ENCODE measurements around the gene KRT85.

The KRT85 gene

GRCh38 chr12:52405922-52406385 is 38.7 kb upstream of the KRT85 start, which contains the start of gene KRT82:
Gene KRT82 (minus strand): TSS chr12:52406335. CDS start chr12:52406277, 58 bp downstream.
- Histone ChIP-seq H3K4me1 (ENCODE audit: control insufficient read depth in 5 of 5, insufficient read depth in 5 of 5, low read length in 5 of 5) (no peaks in the 10 kb centered on the region), H3K27me3 (ENCODE audit: control insufficient read depth in 5 of 5, insufficient read depth in 4 of 5, low read length in 5 of 5) (peaks cover 0 to 5% (median 0%) of the 10 kb centered on the region in 5 donors), H3K36me3 (ENCODE audit: control insufficient read depth in 5 of 5, insufficient read depth in 5 of 5, low read length in 5 of 5) (no peaks in the 10 kb centered on the region), H3K9me3 (ENCODE audit: control insufficient read depth in 5 of 5, low read length in 5 of 5) (no peaks in the 10 kb centered on the region), H3K27ac (ENCODE audit: low read depth, low read length) (no peak within 1 kb of the TSS), H3K9ac (ENCODE audit: low read length in 5 of 5) (no peak within 1 kb of the TSS), H3K4me3 (ENCODE audit: low read depth in 1 of 5, low read length in 5 of 5) (no peak within 1 kb of the TSS)

GRCh38 chr12:52404951-52405350 is 37.7 kb upstream of the KRT85 start:
- Histone ChIP-seq H3K36me3 (ENCODE audit: control insufficient read depth in 5 of 5, insufficient read depth in 5 of 5, low read length in 5 of 5) (no peaks in the 10 kb centered on the region), H3K9ac (ENCODE audit: low read length in 5 of 5) (no peak overlapping the region), H3K27me3 (ENCODE audit: control insufficient read depth in 5 of 5, insufficient read depth in 4 of 5, low read length in 5 of 5) (peaks cover 0 to 6% (median 4%) of the 10 kb centered on the region in 5 donors), H3K4me1 (ENCODE audit: control insufficient read depth in 5 of 5, insufficient read depth in 5 of 5, low read length in 5 of 5) (no peaks in the 10 kb centered on the region), H3K9me3 (ENCODE audit: control insufficient read depth in 5 of 5, low read length in 5 of 5) (no peaks in the 10 kb centered on the region), H3K27ac (ENCODE audit: low read depth, low read length) (no peak overlapping the region), H3K4me3 (ENCODE audit: low read depth in 1 of 5, low read length in 5 of 5) (no peak overlapping the region)

- Histone ChIP-seq H3K9me3 (ENCODE audit: control insufficient read depth in 5 of 5, low read length in 5 of 5) (no peaks in the 10 kb centered on the region), H3K27me3 (ENCODE audit: control insufficient read depth in 5 of 5, insufficient read depth in 4 of 5, low read length in 5 of 5) (peaks cover 0 to 13% (median 4%) of the 10 kb centered on the region in 5 donors), H3K36me3 (ENCODE audit: control insufficient read depth in 5 of 5, insufficient read depth in 5 of 5, low read length in 5 of 5) (no peaks in the 10 kb centered on the region), H3K27ac (ENCODE audit: low read depth, low read length) (no peak overlapping the region), H3K9ac (ENCODE audit: low read length in 5 of 5) (no peak overlapping the region), H3K4me3 (ENCODE audit: low read depth in 1 of 5, low read length in 5 of 5) (no peak overlapping the region), H3K4me1 (ENCODE audit: control insufficient read depth in 5 of 5, insufficient read depth in 5 of 5, low read length in 5 of 5) (no peaks in the 10 kb centered on the region)
Measured at GRCh38 chr12:52403561-52403960, 36.3 kb upstream of the KRT85 start.

GRCh38 chr12:52402873-52403540 is 35.7 kb upstream of the KRT85 start:
- Histone ChIP-seq H3K27ac (ENCODE audit: low read depth, low read length) (no peak overlapping the region), H3K9me3 (ENCODE audit: control insufficient read depth in 5 of 5, low read length in 5 of 5) (no peaks in the 10 kb centered on the region), H3K4me3 (ENCODE audit: low read depth in 1 of 5, low read length in 5 of 5) (no peak overlapping the region), H3K9ac (ENCODE audit: low read length in 5 of 5) (no peak overlapping the region), H3K4me1 (ENCODE audit: control insufficient read depth in 5 of 5, insufficient read depth in 5 of 5, low read length in 5 of 5) (no peaks in the 10 kb centered on the region), H3K27me3 (ENCODE audit: control insufficient read depth in 5 of 5, insufficient read depth in 4 of 5, low read length in 5 of 5) (peaks cover 0 to 12% (median 4%) of the 10 kb centered on the region in 5 donors), H3K36me3 (ENCODE audit: control insufficient read depth in 5 of 5, insufficient read depth in 5 of 5, low read length in 5 of 5) (no peaks in the 10 kb centered on the region)

- no peak overlapping the region for H3K4me3 ChIP-seq (ENCODE audit: low read depth in 1 of 5, low read length in 5 of 5)
- H3K27ac ChIP-seq (ENCODE audit: low read depth, low read length), result no peak overlapping the region
- no peaks in the 10 kb centered on the region for H3K9me3 ChIP-seq (ENCODE audit: control insufficient read depth in 5 of 5, low read length in 5 of 5)
- no peak overlapping the region for H3K9ac ChIP-seq (ENCODE audit: low read length in 5 of 5)
- H3K27me3 ChIP-seq (ENCODE audit: control insufficient read depth in 5 of 5, insufficient read depth in 4 of 5, low read length in 5 of 5), result peaks cover 0 to 15% (median 4%) of the 10 kb centered on the region in 5 donors
- H3K4me1 ChIP-seq (ENCODE audit: control insufficient read depth in 5 of 5, insufficient read depth in 5 of 5, low read length in 5 of 5), result no peaks in the 10 kb centered on the region
- no peaks in the 10 kb centered on the region for H3K36me3 ChIP-seq (ENCODE audit: control insufficient read depth in 5 of 5, insufficient read depth in 5 of 5, low read length in 5 of 5)
Measured at GRCh38 chr12:52402377-52402776, 35.1 kb upstream of the KRT85 start.

GRCh38 chr12:52401926-52402325 is 34.6 kb upstream of the KRT85 start:
- no peak overlapping the region for H3K4me3 ChIP-seq (ENCODE audit: low read depth in 1 of 5, low read length in 5 of 5)
- no peaks in the 10 kb centered on the region for H3K36me3 ChIP-seq (ENCODE audit: control insufficient read depth in 5 of 5, insufficient read depth in 5 of 5, low read length in 5 of 5)
- H3K4me1 ChIP-seq (ENCODE audit: control insufficient read depth in 5 of 5, insufficient read depth in 5 of 5, low read length in 5 of 5), result no peaks in the 10 kb centered on the region
- no peak overlapping the region for H3K9ac ChIP-seq (ENCODE audit: low read length in 5 of 5)
- peaks cover 0 to 18% (median 4%) of the 10 kb centered on the region in 5 donors for H3K27me3 ChIP-seq (ENCODE audit: control insufficient read depth in 5 of 5, insufficient read depth in 4 of 5, low read length in 5 of 5)
- H3K9me3 ChIP-seq (ENCODE audit: control insufficient read depth in 5 of 5, low read length in 5 of 5), result no peaks in the 10 kb centered on the region
- H3K27ac ChIP-seq (ENCODE audit: low read depth, low read length), result no peak overlapping the region

GRCh38 chr12:52401526-52401925 is 34.2 kb upstream of the KRT85 start:
- H3K4me3 ChIP-seq (ENCODE audit: low read depth in 1 of 5, low read length in 5 of 5), result no peak overlapping the region
- no peaks in the 10 kb centered on the region for H3K9me3 ChIP-seq (ENCODE audit: control insufficient read depth in 5 of 5, low read length in 5 of 5)
- peaks cover 0 to 18% (median 4%) of the 10 kb centered on the region in 5 donors for H3K27me3 ChIP-seq (ENCODE audit: control insufficient read depth in 5 of 5, insufficient read depth in 4 of 5, low read length in 5 of 5)
- no peaks in the 10 kb centered on the region for H3K36me3 ChIP-seq (ENCODE audit: control insufficient read depth in 5 of 5, insufficient read depth in 5 of 5, low read length in 5 of 5)
- no peak overlapping the region for H3K27ac ChIP-seq (ENCODE audit: low read depth, low read length)
- H3K4me1 ChIP-seq (ENCODE audit: control insufficient read depth in 5 of 5, insufficient read depth in 5 of 5, low read length in 5 of 5), result no peaks in the 10 kb centered on the region
- no peak overlapping the region for H3K9ac ChIP-seq (ENCODE audit: low read length in 5 of 5)

GRCh38 chr12:52400906-52401305 is 33.6 kb upstream of the KRT85 start:
- no peak overlapping the region for H3K27ac ChIP-seq (ENCODE audit: low read depth, low read length)
- H3K4me3 ChIP-seq (ENCODE audit: low read depth in 1 of 5, low read length in 5 of 5), result no peak overlapping the region
- H3K9me3 ChIP-seq (ENCODE audit: control insufficient read depth in 5 of 5, low read length in 5 of 5), result no peaks in the 10 kb centered on the region
- H3K9ac ChIP-seq (ENCODE audit: low read length in 5 of 5), result no peak overlapping the region
- peaks cover 0 to 6% (median 0%) of the 10 kb centered on the region in 5 donors for H3K4me1 ChIP-seq (ENCODE audit: control insufficient read depth in 5 of 5, insufficient read depth in 5 of 5, low read length in 5 of 5)
- no peaks in the 10 kb centered on the region for H3K36me3 ChIP-seq (ENCODE audit: control insufficient read depth in 5 of 5, insufficient read depth in 5 of 5, low read length in 5 of 5)
- H3K27me3 ChIP-seq (ENCODE audit: control insufficient read depth in 5 of 5, insufficient read depth in 4 of 5, low read length in 5 of 5), result peaks cover 0 to 21% (median 4%) of the 10 kb centered on the region in 5 donors

GRCh38 chr12:52399756-52400155 is 32.5 kb upstream of the KRT85 start:
- Histone ChIP-seq H3K27ac (ENCODE audit: low read depth, low read length) (no peak overlapping the region), H3K4me3 (ENCODE audit: low read depth in 1 of 5, low read length in 5 of 5) (no peak overlapping the region), H3K27me3 (ENCODE audit: control insufficient read depth in 5 of 5, insufficient read depth in 4 of 5, low read length in 5 of 5) (peaks cover 0 to 21% (median 4%) of the 10 kb centered on the region in 5 donors), H3K9ac (ENCODE audit: low read length in 5 of 5) (no peak overlapping the region), H3K4me1 (ENCODE audit: control insufficient read depth in 5 of 5, insufficient read depth in 5 of 5, low read length in 5 of 5) (peaks cover 0 to 8% (median 0%) of the 10 kb centered on the region in 5 donors), H3K9me3 (ENCODE audit: control insufficient read depth in 5 of 5, low read length in 5 of 5) (no peaks in the 10 kb centered on the region), H3K36me3 (ENCODE audit: control insufficient read depth in 5 of 5, insufficient read depth in 5 of 5, low read length in 5 of 5) (no peaks in the 10 kb centered on the region)

GRCh38 chr12:52398176-52398575 is 30.9 kb upstream of the KRT85 start:
- Histone ChIP-seq H3K27ac (ENCODE audit: low read depth, low read length) (no peak overlapping the region), H3K9me3 (ENCODE audit: control insufficient read depth in 5 of 5, low read length in 5 of 5) (no peaks in the 10 kb centered on the region), H3K4me1 (ENCODE audit: control insufficient read depth in 5 of 5, insufficient read depth in 5 of 5, low read length in 5 of 5) (peaks cover 0 to 8% (median 0%) of the 10 kb centered on the region in 5 donors), H3K27me3 (ENCODE audit: control insufficient read depth in 5 of 5, insufficient read depth in 4 of 5, low read length in 5 of 5) (peaks cover 0 to 21% (median 4%) of the 10 kb centered on the region in 5 donors), H3K4me3 (ENCODE audit: low read depth in 1 of 5, low read length in 5 of 5) (no peak overlapping the region), H3K9ac (ENCODE audit: low read length in 5 of 5) (no peak overlapping the region), H3K36me3 (ENCODE audit: control insufficient read depth in 5 of 5, insufficient read depth in 5 of 5, low read length in 5 of 5) (no peaks in the 10 kb centered on the region)

Measured in subcutaneous abdominal adipose tissue (tissue), 5 donors.